Esophagus muscularis mucosa (tissue), 3 donors: Measurements from ENCODE around the gene CLIC3.

Experiments
- POLR2A ChIP-seq: fragments of 450-650 bp; IDR thresholded peaks from one replicate; pipeline ENCODE4 v1.6.1; 2017; ENCODE audit warnings: antibody characterized with exemption, moderate library complexity, mild to moderate bottlenecking, low read depth
- POLR2AphosphoS5 ChIP-seq, 2 donors: sonication (generic); formaldehyde crosslinking; IDR thresholded peaks; one replicate each; pipeline ENCODE4 v1.6.1; 2017; ENCODE audit warnings: antibody characterized with exemption in 2 of 2
- TF ChIP-seq, protein P1 (sequence below), 3 experiments: fragments of 200-600 bp in 2 of 3; fragments of 450-650 bp in 1 of 3; sonication (generic) in 2 of 3; IDR thresholded peaks; one replicate each; pipeline ENCODE4 v1.5.1; 2017 to 2019; ENCODE audit warnings: antibody characterized with exemption in 3 of 3, mild to moderate bottlenecking in 2 of 3, moderate library complexity in 1 of 3

GRCh38 chr9:136997371-136997770 lies 1.0 kb upstream of the CLIC3 start:
- TF ChIP-seq, protein P1, sequence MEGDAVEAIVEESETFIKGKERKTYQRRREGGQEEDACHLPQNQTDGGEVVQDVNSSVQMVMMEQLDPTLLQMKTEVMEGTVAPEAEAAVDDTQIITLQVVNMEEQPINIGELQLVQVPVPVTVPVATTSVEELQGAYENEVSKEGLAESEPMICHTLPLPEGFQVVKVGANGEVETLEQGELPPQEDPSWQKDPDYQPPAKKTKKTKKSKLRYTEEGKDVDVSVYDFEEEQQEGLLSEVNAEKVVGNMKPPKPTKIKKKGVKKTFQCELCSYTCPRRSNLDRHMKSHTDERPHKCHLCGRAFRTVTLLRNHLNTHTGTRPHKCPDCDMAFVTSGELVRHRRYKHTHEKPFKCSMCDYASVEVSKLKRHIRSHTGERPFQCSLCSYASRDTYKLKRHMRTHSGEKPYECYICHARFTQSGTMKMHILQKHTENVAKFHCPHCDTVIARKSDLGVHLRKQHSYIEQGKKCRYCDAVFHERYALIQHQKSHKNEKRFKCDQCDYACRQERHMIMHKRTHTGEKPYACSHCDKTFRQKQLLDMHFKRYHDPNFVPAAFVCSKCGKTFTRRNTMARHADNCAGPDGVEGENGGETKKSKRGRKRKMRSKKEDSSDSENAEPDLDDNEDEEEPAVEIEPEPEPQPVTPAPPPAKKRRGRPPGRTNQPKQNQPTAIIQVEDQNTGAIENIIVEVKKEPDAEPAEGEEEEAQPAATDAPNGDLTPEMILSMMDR (IDR thresholded peaks at IDR 0.05) = no peak
- TF ChIP-seq POLR2A (no peak), POLR2AphosphoS5 (IDR thresholded peaks at IDR 0.05) (no peak)
